ENCODE results near the gene ZC3H14.

ZC3H14 gene

DNA sequence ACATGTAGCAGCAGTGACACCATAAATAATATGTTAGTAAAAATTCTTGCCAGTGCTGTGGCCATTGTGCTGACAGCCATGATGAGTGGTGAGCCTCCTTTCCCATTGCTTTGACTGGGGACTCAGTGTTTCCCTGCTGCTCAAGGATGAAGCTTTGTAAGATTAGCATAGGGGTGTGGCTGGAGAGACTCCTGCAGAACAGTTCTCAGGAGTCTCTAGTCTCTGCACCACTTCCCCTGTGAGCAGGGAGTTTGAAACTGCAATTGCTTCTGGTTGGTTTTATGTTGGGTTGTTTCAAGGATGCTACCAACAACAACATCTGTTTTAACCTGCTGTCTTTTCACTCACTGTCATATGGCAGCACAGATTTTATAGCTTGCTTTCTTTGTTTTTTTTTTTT is 41.4 kb downstream of the ZC3H14 start:
- DNase-seq (ENCODE audit: low read depth), result no peak

DNA sequence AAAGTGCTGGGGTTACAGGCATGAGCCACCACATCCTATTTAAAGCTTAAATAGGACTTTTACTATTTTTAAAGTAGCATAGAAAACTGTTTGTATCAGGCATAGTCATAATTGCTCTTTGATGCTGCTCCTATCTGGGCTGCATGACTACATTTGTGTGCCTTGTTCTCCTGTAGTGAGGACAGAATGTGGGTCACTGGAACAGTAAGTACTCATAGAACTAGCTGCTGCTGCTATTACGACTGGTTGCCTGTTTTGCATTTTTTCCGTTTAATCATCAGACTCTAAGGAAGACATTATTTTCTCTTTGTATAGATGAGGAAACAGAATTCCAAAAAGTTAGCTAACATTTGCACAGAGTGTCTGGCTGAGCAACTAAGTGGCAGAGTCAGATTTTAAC is 42.8 kb downstream of the ZC3H14 start:
- peak; percentile 37 for DNase-seq (ENCODE audit: low read depth)

DNA sequence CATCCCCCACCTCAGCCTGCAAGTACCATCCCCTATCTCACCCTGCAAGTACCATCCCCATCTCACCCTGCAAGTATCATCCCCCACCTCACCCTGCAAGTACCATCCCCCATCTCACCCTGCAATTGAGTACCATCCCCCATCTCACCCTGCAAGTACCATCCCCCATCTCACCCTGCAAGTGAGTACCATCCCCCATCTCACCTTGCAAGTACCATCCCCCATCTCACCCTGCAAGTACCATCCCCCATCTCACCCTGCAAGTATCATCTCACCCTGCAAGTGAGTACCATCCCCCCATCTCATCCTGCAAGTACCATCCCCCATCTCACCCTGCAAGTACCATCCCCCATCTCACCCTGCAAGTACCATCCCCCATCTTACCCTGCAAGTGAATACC is 45.0 kb downstream of the ZC3H14 start:
- no peak for DNase-seq (ENCODE audit: low read depth)

DNA sequence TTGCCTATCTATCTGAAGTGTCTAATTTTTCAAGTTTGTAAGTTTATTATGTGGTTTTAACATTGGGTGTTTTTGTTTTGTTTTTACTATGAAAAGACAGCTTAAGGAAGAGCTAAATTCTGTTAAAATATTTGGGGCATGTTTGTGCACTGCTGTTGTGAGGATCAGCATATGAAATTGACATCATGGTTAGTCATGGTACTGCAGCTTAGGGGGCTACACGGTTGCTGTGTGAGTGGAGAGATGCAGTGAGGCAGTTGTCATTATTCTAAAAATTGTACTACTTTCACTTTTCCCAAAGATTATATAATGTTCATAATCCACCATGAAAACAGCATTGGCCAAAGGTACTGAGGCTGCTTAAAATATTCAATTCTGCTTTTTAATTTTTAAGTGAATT is 49.0 kb downstream of the ZC3H14 start:
- no peak for DNase-seq (ENCODE audit: low read depth)

DNA sequence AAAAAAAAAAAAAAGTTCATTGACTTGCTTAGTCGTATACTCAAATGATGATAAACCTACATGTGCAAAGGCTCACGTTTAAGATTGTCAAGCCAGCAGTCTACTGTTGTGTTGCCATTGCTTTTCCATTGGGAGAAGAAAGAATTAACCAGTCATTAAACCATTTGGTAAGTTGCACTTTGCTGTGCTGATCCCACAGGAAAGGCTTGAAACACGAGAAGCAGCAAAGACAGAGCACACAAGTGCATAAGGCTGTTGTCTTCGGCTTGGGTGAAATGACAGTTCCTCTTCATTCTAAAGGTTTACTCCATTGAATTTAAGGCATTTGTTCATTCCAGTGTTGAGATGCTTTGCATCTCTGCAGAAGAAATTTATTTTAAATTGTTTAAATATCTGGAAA is 50.1 kb downstream of the ZC3H14 start:
- DNase-seq (ENCODE audit: low read depth), result no peak

DNA sequence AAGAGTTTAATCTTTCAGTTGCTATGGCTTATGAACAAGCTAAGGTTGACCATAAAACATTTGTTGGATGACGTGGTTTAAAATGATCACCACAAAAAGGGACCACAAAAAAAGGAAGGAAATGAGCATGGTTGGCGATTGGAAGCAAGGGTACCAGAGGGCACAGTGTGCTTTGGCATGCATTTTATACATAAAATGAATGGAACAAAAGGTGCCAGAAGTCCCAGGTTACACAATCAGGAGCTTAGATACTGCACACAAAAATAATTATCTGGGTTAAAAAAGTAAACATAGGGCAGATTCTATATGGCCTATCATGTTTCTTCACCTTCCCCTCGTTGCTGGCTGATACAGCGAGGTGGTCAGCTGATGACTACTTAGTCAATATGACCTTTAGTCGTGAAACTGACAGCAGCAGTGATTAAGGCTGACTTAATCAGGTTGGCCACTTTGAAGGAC is 50.7 kb downstream of the ZC3H14 start:
- peak; percentile 7 for DNase-seq (ENCODE audit: low read depth)

DNA sequence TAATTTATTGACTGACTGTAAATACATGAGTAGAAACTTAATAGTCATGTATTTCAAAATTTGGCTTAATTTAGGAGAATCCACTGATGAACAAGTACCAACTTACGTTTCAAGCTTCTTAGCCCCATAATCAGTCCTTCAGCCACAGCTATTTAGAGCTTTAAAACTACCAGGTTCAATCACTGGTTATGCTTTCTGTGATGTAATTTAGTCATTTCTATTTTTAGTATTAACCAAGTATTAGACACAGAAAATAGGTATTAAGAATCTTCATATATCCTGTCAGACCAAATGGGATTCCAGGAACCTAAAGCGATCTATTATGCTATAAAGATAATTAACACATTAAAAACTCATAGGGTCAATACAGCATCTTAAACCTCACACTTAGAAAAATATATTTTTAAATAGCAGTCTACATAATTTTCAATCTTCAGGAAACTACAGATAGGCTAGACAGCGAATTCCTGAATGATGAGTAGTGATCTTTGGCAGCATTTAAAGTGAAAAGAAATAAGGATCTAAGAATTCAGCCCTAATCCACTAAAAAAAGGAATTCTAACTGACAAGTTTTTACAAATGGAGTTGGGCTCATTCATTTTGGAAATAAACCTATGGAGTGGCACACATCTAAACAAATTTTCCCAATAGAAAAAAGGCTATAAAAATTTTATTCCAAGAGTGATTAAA is 51.5 kb downstream of the ZC3H14 start:
- DNase-seq (ENCODE audit: low read depth), result peak; percentile 40

DNA sequence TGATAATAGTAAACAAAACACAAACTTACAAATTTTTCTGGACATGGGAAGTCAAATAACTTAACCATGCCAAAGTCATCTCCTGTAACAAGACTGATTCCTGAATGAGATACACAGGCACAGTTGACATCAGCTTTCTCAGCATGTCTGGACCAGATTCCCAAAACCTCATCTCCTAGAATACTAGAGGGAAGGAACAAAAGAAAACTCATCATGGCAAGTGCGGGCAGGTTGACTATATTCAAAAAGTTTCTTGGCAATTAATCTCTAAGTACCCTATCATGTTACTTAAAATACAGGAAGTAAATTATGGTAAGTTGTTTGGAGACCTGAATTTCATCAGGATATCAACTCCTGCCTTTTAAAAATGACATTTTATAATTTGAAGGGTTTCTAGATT is 53.9 kb downstream of the ZC3H14 start:
- no peak for DNase-seq (ENCODE audit: low read depth)

DNA sequence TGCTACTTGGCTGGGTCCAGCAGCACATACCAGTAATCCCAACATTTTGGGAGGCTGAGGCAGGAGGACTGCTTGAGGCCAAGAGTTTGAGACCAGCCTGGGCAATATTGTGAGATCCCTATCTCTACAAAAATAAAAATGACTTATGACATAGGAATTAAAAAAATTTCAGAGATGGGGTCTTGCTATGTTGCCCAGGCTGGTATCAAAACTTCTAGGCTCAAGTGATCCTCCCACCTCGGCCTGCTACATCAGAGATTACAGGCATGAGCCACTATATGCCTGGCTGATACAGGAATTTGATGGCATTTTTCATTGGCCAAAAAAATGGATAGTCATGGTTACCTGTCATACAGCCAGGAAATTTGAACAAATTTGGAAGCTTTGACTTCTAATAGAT is 54.6 kb downstream of the ZC3H14 start:
- DNase-seq (ENCODE audit: low read depth), result no peak

DNA sequence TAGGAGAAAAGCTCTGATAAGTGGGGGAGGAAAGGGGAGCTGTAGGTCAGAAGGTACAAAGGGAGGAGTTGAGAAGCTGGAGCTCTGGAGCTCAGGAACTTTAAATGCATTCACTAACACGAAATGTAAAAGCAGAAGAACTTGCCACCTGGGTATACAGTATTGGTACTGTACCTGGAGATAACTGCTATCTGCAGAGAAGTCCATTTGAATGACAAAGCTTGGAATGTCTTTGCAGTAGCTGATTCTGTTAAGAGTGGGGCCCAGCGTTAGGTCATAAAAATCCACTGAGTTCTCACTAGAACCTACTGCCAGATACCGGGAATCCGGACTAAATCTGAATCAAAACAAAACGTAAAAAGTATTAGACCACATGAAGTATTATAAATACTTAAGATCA is 55.6 kb downstream of the ZC3H14 start:
- DNase-seq (ENCODE audit: low read depth), result no peak

DNA sequence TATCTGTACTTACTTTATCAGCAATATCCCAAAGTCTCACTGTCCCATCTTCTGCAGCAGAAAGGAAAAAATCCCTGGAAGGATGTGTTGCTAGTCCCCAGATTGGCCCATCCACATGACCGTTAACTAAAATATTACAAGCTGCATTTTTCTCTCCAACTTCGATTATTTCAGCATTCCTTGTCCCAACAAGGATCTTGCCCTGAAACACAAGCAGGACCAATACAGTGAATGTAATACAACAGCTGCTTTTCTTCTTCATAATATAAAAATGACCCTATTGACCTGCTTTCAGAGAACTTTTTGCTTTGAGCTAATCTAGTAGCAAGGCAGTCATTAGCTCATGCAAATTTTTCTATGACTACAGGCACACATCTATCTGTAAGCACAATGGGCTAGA is 58.3 kb downstream of the ZC3H14 start:
- no peak for DNase-seq (ENCODE audit: low read depth)

DNA sequence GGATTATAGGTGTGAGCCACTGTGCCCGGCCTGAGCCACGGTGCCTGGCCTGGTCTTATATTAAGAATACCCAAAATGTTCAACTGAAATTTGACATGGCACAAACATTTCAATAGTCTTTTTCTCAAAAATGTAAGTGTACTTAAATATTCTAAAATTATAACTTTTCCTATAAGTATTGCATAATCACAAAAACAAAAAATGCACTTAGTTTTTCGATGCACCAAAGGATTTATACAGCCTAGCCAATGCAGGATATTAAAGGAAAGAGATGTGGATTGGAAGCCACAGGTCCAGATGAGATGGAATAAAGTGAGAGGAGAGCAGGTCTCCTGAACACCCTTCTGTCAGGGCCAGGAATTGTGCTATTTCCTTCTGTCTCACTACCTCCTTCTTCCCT is 62.8 kb downstream of the ZC3H14 start:
- no peak for DNase-seq (ENCODE audit: low read depth)

DNA sequence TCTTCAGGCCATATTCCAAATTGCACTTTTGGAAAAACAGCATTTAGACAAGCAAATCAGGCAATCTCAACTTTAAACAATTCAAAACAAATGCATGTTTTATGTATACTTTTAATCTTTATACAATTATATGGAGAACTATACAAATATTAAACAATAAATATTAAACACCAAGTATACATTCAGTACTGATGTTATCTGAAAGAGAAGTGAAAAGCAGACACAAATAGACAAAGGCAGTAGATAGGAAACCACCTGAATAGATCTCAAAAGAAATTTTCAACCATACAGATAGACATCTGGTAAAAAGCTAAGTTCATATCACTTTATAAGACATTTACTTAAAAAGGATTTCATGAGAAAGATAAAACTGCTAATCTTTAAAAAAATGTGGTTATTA is 65.2 kb downstream of the ZC3H14 start:
- no peak for DNase-seq (ENCODE audit: low read depth)

DNA sequence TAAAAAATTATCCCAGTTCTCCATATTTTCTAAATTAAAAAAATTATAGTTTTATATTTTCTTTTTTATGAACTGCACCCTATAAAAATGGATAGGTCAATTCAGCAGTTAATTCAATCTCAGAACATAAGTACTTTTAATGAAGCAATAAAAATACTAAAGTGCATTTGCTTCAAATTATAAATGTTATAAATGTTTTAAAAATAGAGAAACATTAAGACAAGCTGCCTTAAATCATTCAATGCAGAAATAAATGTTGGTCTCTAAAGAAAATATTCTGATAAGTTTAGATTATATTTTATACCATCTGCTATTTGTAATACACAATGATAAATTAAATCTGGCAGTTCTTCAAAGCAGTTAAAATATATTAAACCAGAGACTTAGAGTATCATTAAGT is 65.6 kb downstream of the ZC3H14 start:
- DNase-seq (ENCODE audit: low read depth), result no peak

DNA sequence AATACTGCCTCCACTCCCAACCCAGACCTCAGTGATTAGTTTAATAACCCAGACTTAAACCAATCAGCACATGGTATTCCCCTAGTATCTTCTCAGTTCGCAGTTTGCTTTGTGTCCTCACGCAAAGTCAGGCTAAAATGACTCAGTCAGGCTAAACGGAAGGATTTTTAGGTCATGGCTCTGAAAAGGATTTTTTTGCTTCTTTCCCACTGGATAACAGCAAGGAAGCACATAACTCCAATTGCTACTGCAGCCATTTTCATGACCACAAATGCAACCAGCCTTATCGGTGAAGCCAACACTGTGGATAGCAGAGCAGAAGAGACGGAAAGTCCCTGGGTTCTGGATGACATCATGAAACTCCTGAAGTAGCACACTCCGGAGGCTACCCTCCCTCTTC is 67.7 kb downstream of the ZC3H14 start:
- no peak for DNase-seq (ENCODE audit: low read depth)

DNA sequence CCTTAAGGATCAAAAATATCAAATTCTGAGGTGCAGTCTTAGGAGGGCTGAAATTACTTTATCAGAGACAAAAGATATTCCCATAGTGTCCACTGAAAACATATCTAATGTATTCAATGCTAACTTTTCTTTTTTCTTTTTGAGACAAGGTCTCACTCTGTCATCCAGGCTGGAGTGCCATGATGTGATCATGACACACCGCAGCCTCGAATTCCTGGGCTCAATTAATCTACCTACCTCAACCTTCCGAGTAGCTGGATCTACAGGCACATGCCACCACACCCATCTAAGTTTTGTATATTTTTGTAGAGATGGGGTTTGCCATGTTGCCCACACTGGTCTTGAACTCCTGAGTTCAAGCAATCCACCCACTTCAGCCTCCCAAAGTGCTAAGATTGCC is 68.3 kb downstream of the ZC3H14 start:
- no peak for DNase-seq (ENCODE audit: low read depth)

DNA sequence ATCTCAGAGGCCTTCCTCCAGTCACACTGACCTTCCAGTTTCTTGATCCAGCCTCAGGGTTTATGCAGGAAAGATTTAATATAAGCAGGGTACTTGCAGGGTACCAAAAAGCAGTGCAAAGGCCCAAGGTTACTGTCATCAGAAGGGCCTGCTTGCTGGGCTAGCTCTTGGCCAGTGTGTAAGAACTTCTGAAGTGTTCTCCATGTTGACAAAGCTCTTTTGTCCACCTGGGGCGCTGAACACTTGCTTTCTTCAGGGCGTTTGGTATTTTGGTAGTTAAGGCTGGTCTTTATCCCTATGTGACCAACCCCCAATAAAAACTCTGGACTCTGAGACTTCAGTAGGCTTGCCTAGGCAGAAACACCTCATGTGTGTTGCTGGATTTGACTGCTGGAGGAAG is 69.7 kb downstream of the ZC3H14 start:
- DNase-seq (ENCODE audit: low read depth), result no peak

DNA sequence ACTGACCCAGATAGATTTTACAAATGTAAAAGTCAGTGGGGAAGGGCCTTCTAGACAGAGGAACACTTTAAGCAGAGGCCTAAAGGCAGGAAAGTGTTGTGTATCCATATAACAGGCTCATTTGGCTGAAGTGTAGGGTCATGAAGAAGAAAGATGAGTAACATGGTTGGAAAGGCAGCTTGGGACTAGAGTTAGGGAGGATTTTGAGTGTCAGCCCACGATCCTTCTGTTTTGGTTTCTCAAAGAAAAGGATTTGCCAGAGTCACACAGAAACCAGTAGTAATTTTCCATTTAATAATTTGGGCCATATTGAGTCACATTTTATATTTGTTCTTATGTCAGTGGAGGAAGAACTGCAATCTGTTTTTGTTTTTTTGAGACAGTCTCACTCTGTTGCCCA is 76.4 kb downstream of the ZC3H14 start:
- DNase-seq (ENCODE audit: low read depth), result no peak

DNA sequence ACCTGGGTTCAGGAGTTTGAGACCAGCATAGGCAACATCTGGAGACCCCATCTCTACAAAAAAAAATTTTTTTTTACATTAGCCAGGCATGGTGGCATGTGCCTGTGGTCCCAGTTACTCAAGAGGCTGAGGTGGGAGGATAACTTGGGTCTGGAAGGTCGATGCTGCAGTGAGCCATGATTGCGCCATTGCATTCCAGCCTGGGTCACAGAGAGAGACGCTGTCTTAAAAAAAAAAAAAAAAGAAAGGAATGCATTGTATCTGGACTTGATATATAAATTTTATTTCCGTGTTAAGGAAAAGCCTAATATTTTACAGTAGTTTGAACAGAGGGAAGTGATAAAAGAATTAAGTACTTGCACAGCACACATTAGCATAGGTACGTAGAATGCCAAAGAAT is 97.2 kb downstream of the ZC3H14 start:
- DNase-seq (ENCODE audit: low read depth), result peak; percentile 55

DNA sequence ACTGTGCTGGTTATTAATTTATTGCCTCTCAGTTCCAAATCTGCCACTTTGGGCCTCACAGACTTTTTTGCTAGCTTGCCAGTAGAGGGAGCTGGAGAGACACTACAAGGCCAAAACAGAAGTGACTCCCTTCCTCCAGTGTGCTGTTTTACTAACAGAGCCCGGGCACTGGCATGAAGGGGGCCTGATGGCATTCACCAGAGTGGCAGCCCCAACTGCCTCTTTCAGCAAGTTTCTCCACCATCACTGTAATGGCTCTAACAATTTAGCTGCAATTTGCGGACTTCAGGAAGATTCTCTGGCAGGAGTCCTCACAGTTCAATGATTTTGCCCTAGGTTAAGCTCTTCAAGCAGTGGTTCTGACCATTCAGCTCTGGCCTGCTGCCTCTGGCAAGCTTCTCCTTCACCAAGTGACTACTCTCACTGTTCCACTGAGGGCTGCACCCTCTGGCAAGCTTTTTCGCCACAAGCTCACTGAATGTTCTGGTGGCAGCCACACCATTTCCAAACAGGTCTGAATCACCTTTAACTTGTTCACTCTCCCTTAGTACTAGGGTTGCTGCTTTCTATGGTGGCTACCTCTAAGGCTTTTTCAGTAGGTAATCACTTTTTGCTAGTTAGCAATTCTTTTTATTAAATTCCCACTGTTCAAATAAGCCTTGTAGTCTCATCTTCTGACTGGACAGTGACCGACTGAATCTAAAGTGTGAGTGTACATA is 104.9 kb downstream of the ZC3H14 start:
- peak; percentile 71 for DNase-seq (ENCODE audit: low read depth)

DNA sequence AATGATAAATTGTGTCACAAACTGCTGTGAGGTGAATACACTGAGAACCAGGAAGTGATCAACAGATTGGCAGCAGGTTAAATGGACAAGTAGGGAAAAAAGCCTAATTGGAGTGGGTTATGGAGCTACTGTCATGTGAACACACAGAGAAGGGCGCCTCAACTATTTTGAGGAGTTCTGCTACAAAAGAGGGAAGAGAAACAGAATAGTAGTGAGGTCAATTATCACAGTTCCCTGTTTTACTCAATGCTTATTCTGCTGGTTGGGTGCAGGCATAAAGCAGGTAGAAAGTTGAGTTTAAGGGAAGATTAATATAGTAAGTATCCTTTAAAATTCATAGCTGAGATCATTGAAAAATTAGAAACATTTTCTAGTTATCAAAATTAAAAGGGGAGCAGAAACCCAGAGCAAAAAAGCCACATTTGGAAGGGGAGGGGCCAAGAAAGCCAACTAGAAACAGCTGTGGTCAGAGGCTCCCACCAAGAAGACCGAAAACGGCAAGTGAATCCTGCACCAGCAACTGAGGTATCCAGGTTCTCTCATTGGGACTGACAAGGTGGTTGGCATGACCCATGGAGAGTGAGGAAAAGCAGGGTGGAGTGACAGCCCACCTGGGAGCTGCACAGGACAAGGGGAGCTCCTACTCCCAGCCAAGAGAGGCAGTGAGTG is 105.7 kb downstream of the ZC3H14 start:
- no peak for DNase-seq (ENCODE audit: low read depth)

DNA sequence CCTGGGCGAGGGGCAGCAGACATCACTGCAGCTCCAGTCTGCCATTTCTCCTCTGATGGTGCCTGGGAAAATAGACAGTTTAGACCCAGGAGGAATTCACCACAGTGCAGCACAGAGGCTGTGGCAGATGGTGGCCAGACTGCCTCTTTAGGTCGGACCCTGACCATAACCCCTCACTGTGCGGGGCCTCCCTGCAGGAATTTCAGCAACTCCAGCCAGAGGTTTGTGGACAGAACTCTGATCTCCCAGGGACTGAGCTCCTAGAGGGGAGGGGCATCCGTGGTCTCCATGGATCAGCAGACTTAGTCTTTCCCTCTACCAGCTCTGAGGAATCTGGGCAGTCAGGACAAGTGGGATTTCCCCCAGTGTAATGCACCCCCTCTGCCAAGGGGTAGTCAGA is 106.5 kb downstream of the ZC3H14 start:
- no peak for DNase-seq (ENCODE audit: low read depth)
